Measurements from ENCODE around the gene CDON.

CDON gene

GRCh38 chr11:125954945-125955640 lies 107.6 kb downstream of the CDON start:
- DNase-seq: no peak

GRCh38 chr11:125954123-125954944 lies 108.3 kb downstream of the CDON start:
- DNase-seq: no peak

- DNase-seq: no peak
Measured at GRCh38 chr11:125953401-125953935, 109.2 kb downstream of the CDON start.

- DNase-seq: no peak
Measured at GRCh38 chr11:125952973-125953372, 109.7 kb downstream of the CDON start.

DNA sequence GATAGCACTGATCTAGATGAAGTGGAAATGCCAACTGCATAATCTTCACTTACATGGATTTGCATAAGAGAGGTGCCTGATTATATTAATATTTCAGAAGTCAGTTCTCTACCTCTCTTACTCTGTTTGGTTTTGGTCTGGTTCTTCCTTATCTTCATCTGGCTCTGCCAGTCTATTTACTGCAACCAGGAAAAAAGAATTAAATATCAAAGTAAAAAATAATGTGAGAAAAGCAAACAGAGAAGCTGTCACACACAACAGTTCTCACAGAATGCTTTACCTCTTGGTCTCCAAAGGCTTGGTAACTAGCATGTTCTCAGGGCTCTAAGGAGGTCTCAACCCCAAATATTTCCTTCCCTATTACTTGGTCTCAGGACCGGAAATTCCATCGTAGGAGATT lies 110.1 kb downstream of the CDON start:
- DNase-seq: no peak

- DNase-seq: no peak
Measured at GRCh38 chr11:125951731-125952130, 110.9 kb downstream of the CDON start.

DNA sequence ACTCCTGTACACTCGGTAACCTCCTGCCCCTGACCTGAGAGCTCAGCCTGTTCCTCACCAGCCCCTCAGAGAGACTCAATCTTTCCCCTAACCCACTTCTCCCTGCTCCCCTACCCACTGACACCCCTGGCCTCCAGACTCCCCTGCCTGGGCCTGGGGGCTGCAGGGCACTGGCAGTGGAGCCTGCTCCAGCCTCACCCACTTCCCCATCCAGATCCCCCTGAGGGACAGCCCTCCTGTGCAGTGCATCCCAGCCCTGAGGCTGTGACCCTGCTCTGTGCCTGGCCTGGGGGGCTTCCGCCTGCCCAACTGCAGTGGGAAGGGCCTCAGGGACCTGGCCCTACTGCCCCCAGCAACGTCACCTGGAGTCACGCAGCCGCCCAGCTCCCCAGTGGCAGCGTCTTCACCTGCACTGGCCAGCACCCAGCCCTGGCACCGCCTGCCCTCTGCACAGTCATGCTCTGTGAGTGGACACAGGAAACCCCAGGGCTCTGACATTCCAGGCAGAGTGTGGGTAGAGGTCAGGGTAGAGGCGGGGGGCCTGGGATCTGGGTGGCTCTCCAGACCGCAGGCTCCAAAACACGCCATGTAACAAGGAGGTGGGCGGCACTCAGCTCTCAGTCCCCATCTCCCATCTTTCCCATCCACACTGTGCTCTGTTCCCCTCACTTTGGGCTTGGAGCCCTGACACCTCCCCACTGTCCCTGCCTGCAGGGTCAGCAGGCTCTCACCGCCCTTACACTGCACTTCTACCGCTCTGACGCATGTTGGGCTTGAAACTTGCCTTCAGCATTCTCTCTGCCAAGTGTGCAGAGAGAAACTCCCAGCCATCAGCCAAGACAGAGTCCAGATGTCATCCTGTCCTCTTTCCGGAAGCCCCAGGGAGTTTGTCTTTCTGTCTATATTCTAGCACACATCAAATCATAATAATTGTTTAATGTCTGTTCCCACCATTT lies 111.7 kb downstream of the CDON start:
- DNase-seq: no peak

GRCh38 chr11:125950178-125950490 lies 112.5 kb downstream of the CDON start:
- no peak for DNase-seq

DNA sequence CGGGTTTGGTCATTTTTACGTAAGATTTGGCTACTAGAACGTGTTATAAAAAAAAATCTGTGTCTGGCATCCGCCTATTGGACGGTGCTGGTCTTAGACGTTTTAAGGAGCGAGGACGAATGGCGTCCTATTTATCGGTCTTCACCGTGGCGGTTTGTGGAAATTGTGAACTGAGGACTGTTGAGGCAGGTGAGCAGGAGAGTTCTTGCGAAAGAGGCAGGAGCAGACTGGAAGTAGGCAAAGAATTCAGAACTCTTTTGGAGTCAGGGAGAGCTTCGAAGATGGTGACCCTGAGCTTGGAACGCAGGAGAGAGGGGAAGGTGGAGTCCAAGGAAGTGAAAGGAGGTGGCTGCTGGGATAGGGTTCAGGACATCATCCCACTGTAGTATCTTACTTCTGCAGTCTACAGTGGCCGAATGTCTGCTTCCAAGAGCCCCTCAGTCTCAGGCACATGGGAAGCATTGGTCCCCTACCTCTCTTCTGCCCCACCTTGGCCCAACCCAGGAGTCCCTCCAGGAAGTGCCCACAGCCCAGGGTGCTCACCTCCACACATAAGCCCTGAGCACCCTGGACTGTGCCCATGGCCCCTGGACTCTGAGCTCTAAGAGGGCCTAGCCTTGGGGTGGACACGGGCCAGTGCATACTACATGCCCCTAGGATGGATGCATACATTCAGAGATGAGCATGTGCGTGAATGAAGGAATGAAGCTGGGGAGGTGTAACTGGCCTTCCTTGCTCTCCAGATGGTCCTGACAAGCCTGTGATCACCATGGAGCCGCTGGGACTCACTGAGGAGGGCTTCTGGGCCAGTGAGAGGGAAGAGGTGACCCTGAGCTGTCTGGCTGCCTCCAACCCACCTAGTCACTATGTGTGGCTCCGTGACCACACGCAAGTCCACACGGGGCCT lies 113.1 kb downstream of the CDON start:
- no peak for DNase-seq

DNA sequence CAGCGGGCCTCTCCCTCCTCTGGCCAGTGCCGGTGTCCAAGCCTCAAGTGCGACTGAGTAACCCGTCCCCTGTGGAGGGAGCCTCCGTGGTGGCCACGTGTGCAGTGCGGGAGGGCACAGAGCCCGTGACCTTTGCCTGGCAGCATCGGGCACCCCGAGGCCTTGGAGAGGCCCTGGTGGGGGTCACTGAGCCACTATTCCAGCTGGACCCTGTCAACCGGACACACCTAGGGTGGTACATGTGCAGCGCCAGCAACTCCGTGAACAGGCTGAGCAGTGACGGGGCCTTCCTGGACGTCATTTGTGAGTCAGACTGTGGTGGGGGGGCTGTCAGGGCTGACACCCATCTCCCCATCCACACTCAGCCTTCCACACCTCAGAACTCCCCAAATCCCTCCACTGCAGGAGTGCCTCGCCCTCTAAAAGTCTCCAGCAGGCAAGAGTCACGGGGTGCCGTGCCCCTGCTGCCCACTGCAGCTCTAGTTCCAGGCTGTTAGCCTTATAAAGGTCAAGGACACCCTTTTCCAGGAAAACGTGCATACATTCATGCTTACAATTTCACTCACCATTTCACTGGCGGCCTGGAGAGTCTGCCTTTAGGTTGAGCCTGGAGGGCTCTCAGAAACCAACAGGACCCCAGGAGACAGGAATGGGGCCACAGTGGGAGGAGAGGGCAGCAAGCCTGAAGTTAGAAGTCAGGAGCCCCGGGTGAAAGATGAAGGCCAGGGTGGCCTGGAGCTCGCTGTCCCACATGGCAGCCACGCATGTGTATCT lies 114.2 kb downstream of the CDON start:
- DNase-seq: no peak

DNA sequence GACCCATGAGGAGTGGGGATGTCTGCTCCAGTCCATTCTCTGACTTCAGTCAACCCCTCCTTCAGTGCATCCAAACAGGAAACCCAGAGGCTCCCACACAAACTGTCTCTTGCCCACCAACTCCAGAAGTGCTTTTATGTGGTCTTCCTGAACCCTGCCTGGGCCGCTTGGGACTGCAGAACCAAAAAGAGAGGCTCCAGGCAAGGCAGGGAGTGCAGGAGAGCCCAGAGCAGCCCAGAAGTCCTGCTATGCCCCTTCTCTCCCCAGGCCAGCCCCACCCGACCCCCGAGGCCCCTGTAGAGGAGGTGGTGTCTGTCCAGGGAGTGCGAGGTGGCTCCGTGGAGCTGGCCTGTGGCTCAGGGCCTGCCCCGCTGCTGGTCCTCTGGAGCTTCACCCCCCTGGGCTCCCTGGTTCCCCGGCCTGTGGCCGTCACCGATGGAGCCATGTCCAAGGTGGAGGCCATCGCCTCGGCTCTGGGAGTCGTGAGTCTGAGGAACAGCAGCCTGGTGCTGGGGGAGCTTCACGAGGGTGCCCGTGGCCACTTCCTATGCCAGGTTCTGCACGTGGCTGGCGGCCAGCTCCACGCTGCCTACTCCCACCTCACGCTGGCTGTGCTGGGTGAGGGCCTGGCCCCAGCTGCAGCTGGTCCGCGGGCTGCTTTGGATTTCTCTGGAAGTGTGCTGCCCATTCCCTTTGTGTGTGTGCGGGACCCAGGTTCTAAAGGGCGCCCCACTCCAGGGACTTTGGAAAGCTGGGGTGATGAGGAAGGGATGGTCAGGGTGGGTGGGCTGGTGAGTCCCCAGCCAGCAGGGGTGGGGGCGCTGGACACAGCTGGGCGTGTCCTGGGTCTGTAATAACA lies 115.0 kb downstream of the CDON start:
- no peak for DNase-seq

DNA sequence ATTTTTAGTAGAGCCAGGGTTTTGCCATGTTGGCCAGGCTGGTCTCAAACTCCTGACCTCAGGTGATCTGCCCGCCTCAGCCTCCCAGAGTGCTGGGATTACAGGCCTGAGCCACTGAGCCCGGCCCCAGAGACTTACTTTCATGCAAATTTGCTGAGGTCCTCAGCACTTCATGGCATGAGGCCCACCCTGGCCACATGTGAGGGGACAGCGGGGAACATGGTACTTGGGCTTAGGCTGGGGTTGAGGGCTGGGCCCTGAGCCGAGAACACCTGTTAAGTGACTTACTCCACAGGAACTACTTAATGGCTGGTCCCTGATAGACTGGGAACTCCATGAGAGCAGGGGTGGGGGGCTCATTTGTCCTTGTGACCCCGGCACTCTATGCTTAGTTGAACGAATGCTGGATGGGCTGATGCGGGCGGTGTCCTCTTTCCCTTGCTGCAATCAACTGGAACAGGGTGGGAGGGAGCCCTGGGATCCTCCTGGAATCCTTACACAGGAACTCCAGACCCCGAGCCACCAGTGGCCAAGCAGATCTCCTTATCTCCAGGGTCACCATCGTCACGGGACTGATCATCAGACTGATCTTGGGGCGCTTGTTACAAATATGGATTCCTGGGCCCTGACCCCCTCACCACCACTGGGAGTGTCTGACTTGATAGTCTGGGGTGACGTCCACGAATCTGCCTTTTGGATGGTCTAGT lies 115.8 kb downstream of the CDON start:
- DNase-seq: no peak

- DNase-seq: no peak
Measured at GRCh38 chr11:125945797-125946520, 116.7 kb downstream of the CDON start, which contains the start of gene VSIG10L2. TSS of gene VSIG10L2 (plus strand) at chr11:125946044. CDS start at chr11:125946056, 12 bp downstream.

DNA sequence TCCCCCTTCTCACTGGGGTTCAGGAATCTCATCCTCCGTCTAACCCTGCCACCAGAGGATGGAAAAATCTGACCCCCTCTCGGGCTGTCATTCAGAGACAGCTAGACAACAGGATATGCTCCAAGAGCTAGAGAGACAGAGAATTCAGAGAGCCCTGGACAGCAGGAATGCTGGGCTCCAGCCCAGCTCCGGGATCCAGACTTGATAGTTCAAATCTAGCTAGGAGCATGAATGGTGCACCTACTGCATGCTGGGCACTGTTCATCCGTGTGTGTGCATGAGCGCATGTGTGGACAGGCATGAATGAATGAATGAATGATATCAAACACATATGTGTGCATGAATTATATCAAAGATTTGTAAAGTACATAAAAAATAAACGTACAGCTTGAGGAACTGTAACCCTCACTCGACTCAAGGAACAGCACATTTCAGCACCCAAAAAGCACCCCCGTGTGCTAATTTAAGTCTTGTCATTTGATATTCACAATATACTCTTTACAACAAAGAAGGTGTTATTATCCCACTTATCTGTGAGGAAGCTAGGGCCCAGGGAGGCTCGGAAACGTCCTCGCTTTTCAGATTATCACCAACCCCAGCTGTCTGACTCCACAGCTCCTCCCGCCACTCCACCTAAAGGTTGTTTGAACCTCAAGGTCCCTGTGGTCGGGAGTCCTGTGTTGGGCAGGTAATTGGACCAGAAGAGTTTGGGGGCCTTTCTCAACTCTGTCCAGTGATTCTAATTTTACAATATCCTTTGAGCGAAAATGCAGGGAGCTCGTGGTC lies 117.5 kb downstream of the CDON start:
- DNase-seq: no peak

DNA sequence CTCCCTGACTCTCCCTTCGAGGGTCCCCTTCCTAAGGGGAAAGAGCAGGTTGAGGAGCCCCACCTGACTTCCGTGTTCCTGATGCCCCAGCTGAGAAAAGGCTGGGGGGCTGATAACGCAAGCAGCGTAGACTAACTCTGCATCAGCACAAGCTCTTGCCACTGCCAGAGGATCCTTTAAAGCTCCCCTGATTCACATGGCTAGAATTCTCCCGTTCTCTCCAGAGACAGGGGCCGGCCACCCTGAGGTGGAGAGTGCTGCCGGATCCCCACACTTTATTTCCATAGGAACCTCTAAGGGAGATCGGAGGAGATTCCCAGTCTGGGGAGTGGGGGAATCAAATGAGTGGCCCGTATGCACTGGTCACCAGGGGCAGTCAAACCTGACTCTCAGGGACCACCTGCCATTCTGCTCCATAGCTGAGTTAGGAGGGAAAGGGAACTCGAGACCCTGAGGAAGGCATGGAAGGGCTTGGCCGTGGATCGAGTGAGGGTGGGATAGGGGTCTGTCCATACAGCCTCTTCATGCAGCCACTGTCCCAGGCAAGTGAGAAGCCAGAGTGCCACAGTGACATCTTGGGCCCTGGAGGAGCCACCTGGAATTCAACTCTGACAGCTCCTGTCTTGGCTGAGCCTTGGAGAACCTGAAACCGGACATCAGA lies 118.2 kb downstream of the CDON start:
- no peak for DNase-seq

DNA sequence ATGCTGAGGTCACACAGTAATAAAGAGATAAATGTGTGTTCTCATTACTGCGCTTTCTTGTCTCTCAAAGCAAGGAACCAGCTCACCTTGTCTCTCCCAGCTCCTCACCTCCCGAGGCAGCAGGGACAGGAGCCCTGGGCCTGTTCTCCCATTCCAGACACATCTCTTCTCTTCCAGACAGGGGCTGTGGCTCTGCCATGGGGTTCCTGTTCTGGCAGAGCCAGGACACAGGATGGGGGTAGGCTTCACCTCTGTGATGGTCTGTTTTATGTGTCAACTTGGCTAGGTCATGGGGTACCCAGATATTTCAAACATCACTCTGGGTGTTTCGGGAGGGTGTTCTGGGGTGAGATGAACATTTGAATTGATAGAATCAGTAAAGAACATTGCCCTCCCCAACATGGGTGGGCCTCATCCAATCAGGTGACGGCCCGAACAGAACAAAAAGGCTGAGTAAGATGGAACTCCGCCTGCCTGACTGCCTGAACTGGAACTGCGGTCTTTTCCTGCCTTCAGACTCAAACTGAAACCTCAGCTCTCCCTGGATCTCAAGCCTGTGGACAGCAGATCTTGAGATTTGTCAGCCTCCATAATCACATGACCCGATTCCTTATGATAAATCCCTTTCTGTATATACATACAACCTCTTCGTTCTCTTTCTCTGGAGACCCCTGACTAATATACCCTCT lies 118.9 kb downstream of the CDON start:
- DNase-seq: no peak

Measured in NCI-H748 treated with DMSO at 0.1 percent for 48 hours (cell line).